Type B pancreatic cell (in vitro differentiated cells): ENCODE data around the gene TBC1D5. TPM values are rescaled to one million over a fixed set of nuclear protein-coding genes. Genes with fewer than 3 reads are reported as not detected.
"Not testable (repeated sequence)": the region's sequence is repeated elsewhere in the genome, so short reads cannot be mapped to it uniquely, and the experiment has no call there.

ENCODE experiments used
- DNase-seq: peaks from one replicate; pipeline ENCODE4 v3.0.0; 2021; ENCODE audit warnings: mixed read lengths; ENCODE audit not compliant: unreplicated experiment; ENCODE audit errors: extremely low spot score
- H3K27ac Mint-ChIP-seq: 2 replicates; pipeline ENCODE4 v1.8.0; 2021; ENCODE audit warnings: mild to moderate bottlenecking, mixed read lengths
- H3K27me3 Mint-ChIP-seq: 2 replicates; pipeline ENCODE4 v1.8.0; 2021; ENCODE audit warnings: mixed read lengths
- H3K36me3 Mint-ChIP-seq: 2 replicates; pipeline ENCODE4 v1.8.0; 2021; ENCODE audit warnings: mixed read lengths
- H3K4me1 Mint-ChIP-seq: one replicate; pipeline ENCODE4 v1.8.0; 2021; ENCODE audit warnings: mixed read lengths; ENCODE audit not compliant: unreplicated experiment
- H3K4me3 Mint-ChIP-seq: 2 replicates; pipeline ENCODE4 v1.8.0; 2021; ENCODE audit warnings: mild to moderate bottlenecking, mixed read lengths
- H3K9me3 Mint-ChIP-seq: 2 replicates; pipeline ENCODE4 v1.8.0; 2021; ENCODE audit warnings: mixed read lengths
- CTCF ChIP-seq: fragments of 200-600 bp; sonication (generic); conservative IDR thresholded peaks from 2 replicates; pipeline ENCODE4 v1.5.0; 2021; ENCODE audit warnings: antibody characterized with exemption, mild to moderate bottlenecking
- total RNA-seq: library from RNA; stranded (reverse); gene quantifications from 2 replicates; pipeline ENCODE4 v1.2.1, GENCODE V29; 2021; ENCODE audit warnings: low replicate concordance

TBC1D5 gene
- total RNA-seq, 1 donor from 2014 or later = 48.7 TPM

DNA sequence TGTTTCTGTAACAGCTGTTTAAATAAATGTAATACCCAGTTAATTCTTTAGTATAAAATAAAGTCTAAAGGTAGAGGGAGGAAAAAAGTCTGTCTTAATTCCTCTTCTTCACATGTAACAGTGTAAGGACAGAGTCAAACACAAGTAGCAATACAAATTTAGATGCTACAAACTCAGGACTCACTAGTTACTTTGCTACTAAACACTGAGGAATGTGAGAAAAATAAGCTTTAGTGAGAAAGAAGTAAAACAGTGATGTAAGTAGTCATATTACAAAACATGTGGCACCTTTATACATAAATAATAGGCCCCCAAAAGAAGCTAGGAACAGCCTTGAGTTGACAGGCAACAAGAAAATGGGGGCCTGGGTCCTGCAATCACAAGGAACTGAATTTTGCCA lies 113.0 kb downstream of the TBC1D5 start:
- Mint-ChIP-seq H3K36me3 (peaks cover 4% of the 10 kb centered on the region), H3K4me3 (no peak overlapping the region), H3K4me1 (peaks cover 8% of the 10 kb centered on the region), H3K27ac (no peak overlapping the region), H3K9me3 (no peaks in the 10 kb centered on the region), H3K27me3 (no peaks in the 10 kb centered on the region)
- no peak for DNase-seq
- no peak for TF ChIP-seq CTCF

- Mint-ChIP-seq H3K36me3 (peaks cover 6% of the 10 kb centered on the region), H3K27me3 (no peaks in the 10 kb centered on the region), H3K4me1 (peaks cover 5% of the 10 kb centered on the region), H3K9me3 (no peaks in the 10 kb centered on the region), H3K4me3 (no peak overlapping the region), H3K27ac (no peak overlapping the region)
- DNase-seq = no peak
- no peak for TF ChIP-seq CTCF
Measured at GRCh38 chr3:17626395-17626794, 116.0 kb downstream of the TBC1D5 start.

DNA sequence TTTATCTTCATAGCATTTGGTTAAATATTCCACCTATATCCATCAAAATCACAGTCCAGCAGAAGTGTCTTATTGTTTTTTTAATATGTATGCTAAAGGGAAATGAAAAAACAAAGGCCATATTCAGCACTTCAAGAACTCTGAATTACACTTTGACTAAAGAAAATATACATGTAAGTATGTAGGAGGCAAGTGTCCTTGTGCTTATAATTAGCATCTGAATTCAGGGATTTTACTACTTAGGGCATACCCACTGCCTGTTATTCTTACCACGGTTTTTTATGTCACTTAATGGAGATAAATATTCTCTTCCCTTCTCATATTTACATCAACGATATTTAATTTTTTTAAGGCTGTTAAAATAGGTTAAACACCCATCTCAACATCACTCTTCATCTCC lies 117.3 kb downstream of the TBC1D5 start:
- no peak for TF ChIP-seq CTCF
- no peaks in the 10 kb centered on the region for H3K27me3 Mint-ChIP-seq
- H3K4me3 Mint-ChIP-seq = no peak overlapping the region
- no peak for DNase-seq
- H3K9me3 Mint-ChIP-seq = no peaks in the 10 kb centered on the region
- peaks cover 11% of the 10 kb centered on the region for H3K36me3 Mint-ChIP-seq
- peaks cover 5% of the 10 kb centered on the region for H3K4me1 Mint-ChIP-seq
- no peak overlapping the region for H3K27ac Mint-ChIP-seq

GRCh38 chr3:17623464-17623863 lies 119.0 kb downstream of the TBC1D5 start:
- H3K9me3 Mint-ChIP-seq = no peaks in the 10 kb centered on the region
- H3K4me1 Mint-ChIP-seq = peaks cover 5% of the 10 kb centered on the region
- no peak overlapping the region for H3K4me3 Mint-ChIP-seq
- no peak for TF ChIP-seq CTCF
- peaks cover 11% of the 10 kb centered on the region for H3K36me3 Mint-ChIP-seq
- no peaks in the 10 kb centered on the region for H3K27me3 Mint-ChIP-seq
- no peak for DNase-seq
- H3K27ac Mint-ChIP-seq = no peak overlapping the region

DNA sequence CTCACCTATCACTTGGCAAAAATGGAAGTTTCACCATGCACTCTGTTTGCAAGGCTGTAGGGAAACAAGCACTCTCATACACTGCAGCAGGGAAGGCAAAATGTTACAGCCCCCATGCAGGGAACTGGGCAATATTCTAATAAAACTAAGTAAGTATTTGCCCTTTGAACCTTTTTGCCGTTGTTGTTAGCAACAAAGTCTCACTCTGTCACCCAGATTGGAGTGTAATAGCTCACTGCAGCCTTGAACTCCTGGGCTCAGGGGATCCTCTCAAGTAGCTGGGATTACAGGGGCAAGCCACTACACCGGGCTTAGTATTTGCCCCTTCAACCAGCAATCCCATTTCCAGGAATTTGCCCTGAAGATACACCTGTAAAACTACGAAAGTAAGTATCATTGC lies 122.5 kb downstream of the TBC1D5 start:
- no peak for DNase-seq
- no peaks in the 10 kb centered on the region for H3K4me1 Mint-ChIP-seq
- H3K36me3 Mint-ChIP-seq = peaks cover 21% of the 10 kb centered on the region
- no peak overlapping the region for H3K4me3 Mint-ChIP-seq
- no peaks in the 10 kb centered on the region for H3K27me3 Mint-ChIP-seq
- H3K27ac Mint-ChIP-seq = no peak overlapping the region
- no peak for TF ChIP-seq CTCF
- H3K9me3 Mint-ChIP-seq = peaks cover 5% of the 10 kb centered on the region

GRCh38 chr3:17613017-17613416 lies 129.4 kb downstream of the TBC1D5 start:
- H3K27ac Mint-ChIP-seq, H3K4me3 Mint-ChIP-seq, H3K27me3 Mint-ChIP-seq, H3K4me1 Mint-ChIP-seq, DNase-seq: not testable (repeated sequence)
- peaks cover 18% of the 10 kb centered on the region for H3K9me3 Mint-ChIP-seq
- peaks cover 27% of the 10 kb centered on the region for H3K36me3 Mint-ChIP-seq
